ENCODE results near the gene EXD2.

- TF ChIP-seq CTCF (IDR thresholded peaks at IDR 0.05) (no peak), USF1 (CRISPR knock-in tag; IDR thresholded peaks at IDR 0.05) (no peak), E2F1 (CRISPR knock-in tag; IDR thresholded peaks at IDR 0.05) (no peak), E2F4 (CRISPR knock-in tag; IDR thresholded peaks at IDR 0.05; ENCODE audit: borderline replicate concordance, low read depth) (no peak), ZSCAN18 (CRISPR knock-in tag; IDR thresholded peaks at IDR 0.05) (no peak), ATF2 (CRISPR knock-in tag; IDR thresholded peaks at IDR 0.05; ENCODE audit: borderline replicate concordance, low read depth) (no peak), MAX (CRISPR knock-in tag; IDR thresholded peaks at IDR 0.05) (no peak), NR2C2 (CRISPR knock-in tag; IDR thresholded peaks at IDR 0.05) (no peak), JAZF1 (CRISPR knock-in tag; IDR thresholded peaks at IDR 0.05) (no peak), PRRX2 (CRISPR knock-in tag; IDR thresholded peaks at IDR 0.05) (no peak), NFE2L1 (CRISPR knock-in tag; IDR thresholded peaks at IDR 0.05) (no peak)
These were observed 91.2 kb downstream of the EXD2 start for GRCh38 chr14:69282448-69282847.
